Caco-2 (cell line): Measurements from ENCODE around the gene ZNF335. TPM values are rescaled to one million over a fixed set of nuclear protein-coding genes. Genes with fewer than 3 reads are reported as not detected.
A peak's percentile ranks its signal among the peaks of the same experiment; 100 is the strongest.

Experiments used
- BruUV-seq: library from RNA; stranded (reverse); fragments of 400-500 nt; replicated peaks from 2 replicates; lab custom pipeline; 2021; lab: Mats Ljungman, UMichigan
- CTCF ChIA-PET: fragments of 300-600 bp; sonication (Branson Sonifier 250); formaldehyde crosslinking; loops from one replicate; lab custom pipeline; 2022; ENCODE audit warnings: antibody characterized with exemption; lab: Charles Lee
- POLR2A ChIA-PET: fragments of 300-600 bp; sonication (Branson Sonifier 250); formaldehyde crosslinking; loops from one replicate; lab custom pipeline; 2022; ENCODE audit warnings: antibody characterized with exemption; lab: Charles Lee
- DNase-seq, 2 experiments: peaks; one replicate each; pipeline versions ENCODE4 v3.0.0 to v3.0.0-alpha.2; 2020 to 2022
- H3K27me3 ChIP-seq: replicated peaks from 2 replicates; pipeline ENCODE4 v1.6.0; 2011; ENCODE audit warnings: low read length; ENCODE audit not compliant: control insufficient read depth, insufficient read depth
- H3K36me3 ChIP-seq: 2 replicates; pipeline ENCODE4 v1.5.1; 2011; ENCODE audit warnings: low read length; ENCODE audit not compliant: control insufficient read depth, insufficient read depth
- H3K4me1 ChIP-seq: fragments of 250-450 bp; sonication (Bioruptor Pico); 2 replicates; pipeline ENCODE4 v1.5.1; 2020; ENCODE audit warnings: mild to moderate bottlenecking
- H3K4me3 ChIP-seq: 2 replicates; pipeline ENCODE4 v1.5.1; 2011; ENCODE audit warnings: low read depth, mild to moderate bottlenecking, control low read depth, low read length
- H3K9me3 ChIP-seq: fragments of 250-450 bp; sonication (Bioruptor Pico); 2 replicates; pipeline ENCODE4 v1.5.1; 2020; ENCODE audit warnings: mild to moderate bottlenecking, moderate library complexity
- H3K27ac Mint-ChIP-seq: one replicate; pipeline ENCODE4 v1.8.0; 2022; ENCODE audit warnings: mixed read lengths; ENCODE audit not compliant: unreplicated experiment
- H3K27me3 Mint-ChIP-seq: one replicate; pipeline ENCODE4 v1.8.0; 2022; ENCODE audit warnings: mixed read lengths; ENCODE audit not compliant: insufficient read depth, unreplicated experiment
- H3K36me3 Mint-ChIP-seq: one replicate; pipeline ENCODE4 v1.8.0; 2022; ENCODE audit warnings: mild to moderate bottlenecking, mixed read lengths; ENCODE audit not compliant: insufficient read depth, unreplicated experiment
- H3K4me1 Mint-ChIP-seq: one replicate; pipeline ENCODE4 v1.8.0; 2022; ENCODE audit warnings: low read depth, mixed read lengths; ENCODE audit not compliant: unreplicated experiment
- H3K4me3 Mint-ChIP-seq: one replicate; pipeline ENCODE4 v1.8.0; 2022; ENCODE audit warnings: mild to moderate bottlenecking, moderate library complexity, mixed read lengths; ENCODE audit not compliant: unreplicated experiment
- H3K9me3 Mint-ChIP-seq: one replicate; pipeline ENCODE4 v1.8.0; 2022; ENCODE audit warnings: mixed read lengths; ENCODE audit not compliant: unreplicated experiment
- intact Hi-C: fragments of 100-400 bp; cut with micrococcal nuclease; formaldehyde crosslinking; loops from one replicate; pipeline ENCODE4 v1.10.0; 2022; ENCODE audit not compliant: unreplicated experiment
- total RNA-seq: library from RNA; stranded (reverse); gene quantifications from 2 replicates; pipeline ENCODE4 v1.2.3, GENCODE V29; 2022
- TF ChIP-seq, protein P1 (sequence below), 2 experiments: fragments of 200-600 bp in 1 of 2; IDR thresholded peaks; 1 replicate in 1 of 2; 2 replicates in 1 of 2; pipeline versions ENCODE4 v1.5.1 to v1.8.0; 2011 to 2022; ENCODE audit warnings: antibody characterized with exemption in 1 of 2, control low read depth in 1 of 2, inconsistent platforms in 1 of 2, low read depth in 1 of 2, low read length in 1 of 2, mild to moderate bottlenecking in 1 of 2, moderate library complexity in 1 of 2; ENCODE audit not compliant: insufficient read depth in 1 of 2, severe bottlenecking in 1 of 2, unreplicated experiment in 1 of 2

Gene ZNF335
- total RNA-seq, 1 experiment from 2014 or later = 35.1 TPM

DNA sequence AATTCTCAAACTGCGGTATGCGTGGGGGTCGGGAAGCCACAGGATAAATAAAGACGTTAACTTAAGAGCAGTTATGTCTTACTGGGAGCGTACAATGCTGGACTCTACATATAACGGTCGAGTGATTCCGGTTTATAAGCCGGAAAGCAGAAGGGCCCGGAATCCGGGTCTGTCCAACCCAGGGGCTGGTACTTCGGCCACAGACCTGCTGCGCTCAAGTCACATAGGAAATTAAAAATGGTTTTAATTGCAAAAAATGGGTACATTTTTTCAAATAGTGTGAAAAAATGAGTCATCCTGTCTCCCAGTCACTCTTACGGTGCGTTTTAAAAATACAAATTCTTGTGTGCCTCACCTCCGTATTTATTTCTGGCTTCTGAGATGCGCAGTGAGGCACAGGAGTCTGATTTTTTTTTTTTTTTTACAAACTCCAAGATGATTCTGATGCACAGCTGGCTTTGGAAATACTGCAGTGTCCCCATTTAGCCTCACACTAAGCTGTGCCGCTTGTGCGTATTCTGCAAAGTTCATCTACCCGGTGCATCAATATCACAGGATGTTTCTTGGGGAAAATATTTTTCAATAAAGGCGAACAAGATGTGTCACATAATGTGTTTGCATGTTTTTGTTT, 36.5 kb downstream of the ZNF335 start:
- Mint-ChIP-seq H3K27ac (peak overlapping the region; percentile 99), H3K9me3 (no peaks in the 10 kb centered on the region), H3K4me3 (peak overlapping the region; percentile 100), H3K4me1 (peaks cover 13% of the 10 kb centered on the region), H3K27me3 (no peaks in the 10 kb centered on the region), H3K36me3 (peaks cover 77% of the 10 kb centered on the region)
- Histone ChIP-seq H3K4me1 (peaks cover 26% of the 10 kb centered on the region), H3K4me3 (peak overlapping the region; percentile 68), H3K9me3 (no peaks in the 10 kb centered on the region), H3K36me3 (peaks cover 12% of the 10 kb centered on the region), H3K27me3 (no peaks in the 10 kb centered on the region)
- intact Hi-C loops = loop anchor here (1.0 to 2.0 kb wide), 5 partner anchors 23 to 123 kb away; partner anchors contain the start of genes ACOT8, PLTP, UBE2C and ZSWIM3
- DNase-seq = no peak
- ChIA-PET POLR2A (interaction anchor here (0.5 to 2.6 kb wide), 31 partner anchors 9 to 1640 kb away, joined by 3 to 53 read pairs (median 8); partner anchors contain the start of genes ACOT8, CTSA, NEURL2 and SNX21), CTCF (interaction anchor here (0.6 to 4.5 kb wide), 9 partner anchors 9 to 644 kb away, joined by 3 to 63 read pairs (median 4); partner anchors contain the start of genes CTSA, NEURL2, PLTP and SYS1)
- TF ChIP-seq, protein P1, sequence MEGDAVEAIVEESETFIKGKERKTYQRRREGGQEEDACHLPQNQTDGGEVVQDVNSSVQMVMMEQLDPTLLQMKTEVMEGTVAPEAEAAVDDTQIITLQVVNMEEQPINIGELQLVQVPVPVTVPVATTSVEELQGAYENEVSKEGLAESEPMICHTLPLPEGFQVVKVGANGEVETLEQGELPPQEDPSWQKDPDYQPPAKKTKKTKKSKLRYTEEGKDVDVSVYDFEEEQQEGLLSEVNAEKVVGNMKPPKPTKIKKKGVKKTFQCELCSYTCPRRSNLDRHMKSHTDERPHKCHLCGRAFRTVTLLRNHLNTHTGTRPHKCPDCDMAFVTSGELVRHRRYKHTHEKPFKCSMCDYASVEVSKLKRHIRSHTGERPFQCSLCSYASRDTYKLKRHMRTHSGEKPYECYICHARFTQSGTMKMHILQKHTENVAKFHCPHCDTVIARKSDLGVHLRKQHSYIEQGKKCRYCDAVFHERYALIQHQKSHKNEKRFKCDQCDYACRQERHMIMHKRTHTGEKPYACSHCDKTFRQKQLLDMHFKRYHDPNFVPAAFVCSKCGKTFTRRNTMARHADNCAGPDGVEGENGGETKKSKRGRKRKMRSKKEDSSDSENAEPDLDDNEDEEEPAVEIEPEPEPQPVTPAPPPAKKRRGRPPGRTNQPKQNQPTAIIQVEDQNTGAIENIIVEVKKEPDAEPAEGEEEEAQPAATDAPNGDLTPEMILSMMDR (IDR thresholded peaks at IDR 0.05; ENCODE audit: insufficient read depth in 1 of 2, low read depth in 1 of 2, low read length in 1 of 2, severe bottlenecking in 1 of 2, unreplicated experiment in 1 of 2) = no peak
- TSS peak; percentile 76 for BruUV-seq

DNA sequence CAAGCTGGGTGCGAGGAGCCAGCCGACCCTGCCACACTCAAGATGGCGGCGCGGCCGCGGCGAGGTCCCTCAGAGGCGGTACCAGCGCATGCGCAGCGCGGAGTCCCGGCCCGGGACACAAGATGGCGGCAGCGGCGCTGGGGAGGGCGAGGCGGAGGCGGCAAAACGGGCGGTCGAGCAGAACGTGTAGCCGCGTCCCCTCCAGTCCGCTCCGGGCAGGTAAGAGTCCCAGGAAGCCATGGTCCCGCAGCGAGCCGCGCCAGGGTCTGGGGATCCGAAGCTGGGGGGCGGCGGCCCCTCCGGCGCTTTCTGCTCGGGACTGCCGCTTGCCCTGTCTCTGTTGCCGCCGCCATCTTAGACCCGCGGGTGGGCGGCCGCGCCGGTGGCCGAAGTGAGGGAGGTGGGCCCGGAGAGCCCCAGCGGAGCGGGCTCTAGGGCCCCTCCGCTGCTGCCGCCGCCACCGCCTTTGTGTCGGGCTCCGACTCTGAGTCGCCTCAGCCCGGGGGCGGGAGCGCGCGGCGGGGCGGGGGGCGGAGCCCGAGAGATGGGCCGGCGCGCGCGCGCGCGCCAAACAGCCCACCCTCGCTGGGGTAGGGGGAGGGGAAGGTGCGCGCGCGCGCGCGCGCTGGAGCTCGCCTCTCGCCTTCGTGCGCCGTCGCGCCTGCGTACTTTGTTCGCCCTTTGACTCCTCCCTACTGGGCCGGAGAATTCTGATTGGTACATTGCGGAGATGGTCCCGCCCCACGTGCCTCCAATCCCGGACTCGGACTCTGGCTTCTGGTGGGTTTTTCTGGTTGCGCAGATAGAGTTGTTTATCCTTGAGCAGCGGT, 37.2 kb downstream of the ZNF335 start, which contains the start of gene PCIF1:
Gene PCIF1 (plus strand): TSS at position 98 of the 830 bp plus-strand sequence. CDS start 4,317 bp downstream, outside the sequence.
- H3K9me3 ChIP-seq = no peaks in the 10 kb centered on the region
- no TSS peak for BruUV-seq
- H3K4me1 Mint-ChIP-seq = peaks cover 13% of the 10 kb centered on the region
- no peaks in the 10 kb centered on the region for H3K27me3 ChIP-seq
- TF ChIP-seq, protein P1 (IDR thresholded peaks at IDR 0.05; ENCODE audit: insufficient read depth in 1 of 2, low read depth in 1 of 2, low read length in 1 of 2, severe bottlenecking in 1 of 2, unreplicated experiment in 1 of 2) = no peak
- intact Hi-C loops = loop anchor here (1.0 to 2.0 kb wide), 5 partner anchors 22 to 122 kb away; partner anchors contain the start of genes ACOT8, PLTP, UBE2C and ZSWIM3
- H3K4me3 Mint-ChIP-seq = peak within 1 kb of the TSS; percentile 100
- H3K9me3 Mint-ChIP-seq = no peaks in the 10 kb centered on the region
- peaks cover 12% of the 10 kb centered on the region for H3K36me3 ChIP-seq
- peak within 1 kb of the TSS; percentile 99 for H3K27ac Mint-ChIP-seq
- peaks cover 71% of the 10 kb centered on the region for H3K36me3 Mint-ChIP-seq
- H3K27me3 Mint-ChIP-seq = no peaks in the 10 kb centered on the region
- H3K4me3 ChIP-seq = peak within 1 kb of the TSS; percentile 95
- ChIA-PET POLR2A (interaction anchor here (0.5 to 2.6 kb wide), 34 partner anchors 9 to 1640 kb away, joined by 3 to 53 read pairs (median 6); partner anchors contain the start of genes ACOT8, CTSA, NEURL2 and PLTP), CTCF (interaction anchor here (0.5 to 4.5 kb wide), 15 partner anchors 10 to 643 kb away, joined by 3 to 63 read pairs (median 4); partner anchors contain the start of genes CTSA, NEURL2, PLTP and SYS1)
- DNase-seq = peak; percentile 100
- H3K4me1 ChIP-seq = peaks cover 26% of the 10 kb centered on the region
